HEK293 (cell line): ENCODE measurements around the gene NPAS2.

Experiments used
- CTCF ChIA-PET: fragments of 350-600 bp; formaldehyde crosslinking; extraction: SDS; loops from one replicate; lab custom pipeline; 2021; ENCODE audit warnings: antibody characterized with exemption; lab: Yijun Ruan, JAX
- POLR2A ChIA-PET: fragments of 300-600 bp; formaldehyde crosslinking; extraction: SDS; loops from one replicate; lab custom pipeline; 2020; ENCODE audit warnings: antibody characterized with exemption, inconsistent platforms; lab: Yijun Ruan, JAX
- H3K27ac ChIP-seq: fragments of 200-500 bp; sonication (Bioruptor generic); 2 replicates; pipeline ENCODE4 v1.5.1; 2014; ENCODE audit warnings: low read depth, low read length, control low read depth, inconsistent platforms; ENCODE audit errors: extremely low read depth
- H3K36me3 ChIP-seq, 2 experiments: fragments of 200-500 bp in 1 of 2; sonication (Bioruptor generic) in 1 of 2; 1 replicate in 1 of 2; 2 replicates in 1 of 2; pipeline ENCODE4 v1.5.1; 2014 to 2017; ENCODE audit warnings: inconsistent platforms in 2 of 2, low read length in 2 of 2; ENCODE audit not compliant: control insufficient read depth in 2 of 2, insufficient read depth in 1 of 2
- H3K4me1 ChIP-seq: fragments of 200-500 bp; sonication (Bioruptor generic); 2 replicates; pipeline ENCODE4 v1.5.1; 2014; ENCODE audit warnings: mild to moderate bottlenecking, low read length, inconsistent platforms; ENCODE audit not compliant: control insufficient read depth, insufficient read depth
- H3K4me3 ChIP-seq: 2 replicates; pipeline ENCODE4 v1.5.1; 2011; ENCODE audit warnings: low read depth, mild to moderate bottlenecking, control low read depth, low read length, moderate library complexity
- H3K9me3 ChIP-seq: fragments of 200-500 bp; sonication (Bioruptor generic); 2 replicates; pipeline ENCODE4 v1.5.1; 2014; ENCODE audit warnings: low read depth, low read length, inconsistent platforms; ENCODE audit not compliant: control insufficient read depth, insufficient read depth
- HOXA7 ChIP-seq: sonication (generic); formaldehyde crosslinking; IDR thresholded peaks from 2 replicates; pipeline ENCODE4 v1.8.1; 2022; ENCODE audit warnings: missing genetic modification reagents, borderline replicate concordance
- KLF16 ChIP-seq: fragments of 450-650 bp; formaldehyde crosslinking; IDR thresholded peaks from 2 replicates; pipeline ENCODE4 v1.5.1; 2017; ENCODE audit warnings: missing biosample characterization, missing genetic modification characterization
- SCRT2 ChIP-seq: fragments of 450-650 bp; formaldehyde crosslinking; IDR thresholded peaks from 2 replicates; pipeline ENCODE4 v1.5.1; 2016; ENCODE audit warnings: missing biosample characterization, missing genetic modification characterization
- YY1 ChIP-seq: fragments of 450-650 bp; formaldehyde crosslinking; IDR thresholded peaks from 2 replicates; pipeline ENCODE4 v1.5.1; 2018; ENCODE audit warnings: missing biosample characterization, missing genetic modification characterization
- ZFP37 ChIP-seq: fragments of 450-650 bp; formaldehyde crosslinking; IDR thresholded peaks from 2 replicates; pipeline ENCODE4 v1.5.1; 2016; ENCODE audit warnings: missing biosample characterization, missing genetic modification characterization
- ZNF239 ChIP-seq: fragments of 450-650 bp; formaldehyde crosslinking; IDR thresholded peaks from 2 replicates; pipeline ENCODE4 v1.5.1; 2016; ENCODE audit warnings: missing biosample characterization, missing genetic modification characterization
- ZNF626 ChIP-seq: fragments of 450-650 bp; sonication (Bioruptor Pico); formaldehyde crosslinking; IDR thresholded peaks from 2 replicates; pipeline ENCODE4 v1.5.1; 2018; ENCODE audit warnings: missing biosample characterization, missing genetic modification characterization, inconsistent platforms
- ZNF629 ChIP-seq: fragments of 450-650 bp; formaldehyde crosslinking; IDR thresholded peaks from 2 replicates; pipeline ENCODE4 v1.5.1; 2017; ENCODE audit warnings: missing biosample characterization, missing genetic modification characterization
- ZNF777 ChIP-seq: fragments of 450-650 bp; formaldehyde crosslinking; IDR thresholded peaks from 2 replicates; pipeline ENCODE4 v1.5.1; 2017; ENCODE audit warnings: missing biosample characterization, missing genetic modification characterization, borderline replicate concordance
- ZNF830 ChIP-seq: fragments of 450-650 bp; IDR thresholded peaks from 2 replicates; pipeline ENCODE4 v1.5.0; 2018; ENCODE audit warnings: missing biosample characterization, missing genetic modification characterization, low read depth, mild to moderate bottlenecking, moderate library complexity
- ZSCAN23 ChIP-seq: fragments of 450-650 bp; formaldehyde crosslinking; IDR thresholded peaks from 2 replicates; pipeline ENCODE4 v1.5.1; 2016; ENCODE audit warnings: missing biosample characterization, missing genetic modification characterization
- ZSCAN30 ChIP-seq: fragments of 450-650 bp; IDR thresholded peaks from 2 replicates; pipeline ENCODE4 v1.5.1; 2018; ENCODE audit warnings: missing biosample characterization, mild to moderate bottlenecking, missing genetic modification characterization, moderate library complexity
- TF ChIP-seq, protein P1 (sequence below): fragments of 450-650 bp; formaldehyde crosslinking; IDR thresholded peaks from 2 replicates; pipeline ENCODE4 v1.5.1; 2016; ENCODE audit warnings: missing biosample characterization, missing genetic modification characterization
- TF ChIP-seq, protein P2 (sequence below): fragments of 450-650 bp; formaldehyde crosslinking; IDR thresholded peaks from 2 replicates; pipeline ENCODE4 v1.5.1; 2016; ENCODE audit warnings: missing biosample characterization, missing genetic modification characterization
- TF ChIP-seq, protein P3 (sequence below): fragments of 450-650 bp; formaldehyde crosslinking; IDR thresholded peaks from 2 replicates; pipeline ENCODE4; 2016; ENCODE audit warnings: missing biosample characterization, missing genetic modification characterization
- TF ChIP-seq, protein P4 (sequence below): fragments of 450-650 bp; formaldehyde crosslinking; IDR thresholded peaks from 2 replicates; pipeline ENCODE4 v1.5.1; 2016; ENCODE audit warnings: missing biosample characterization, missing genetic modification characterization
- TF ChIP-seq, protein P5 (sequence below): fragments of 450-650 bp; IDR thresholded peaks from 2 replicates; pipeline ENCODE4 v1.5.1; 2018; ENCODE audit warnings: missing biosample characterization, mild to moderate bottlenecking, missing genetic modification characterization

The NPAS2 gene

DNA sequence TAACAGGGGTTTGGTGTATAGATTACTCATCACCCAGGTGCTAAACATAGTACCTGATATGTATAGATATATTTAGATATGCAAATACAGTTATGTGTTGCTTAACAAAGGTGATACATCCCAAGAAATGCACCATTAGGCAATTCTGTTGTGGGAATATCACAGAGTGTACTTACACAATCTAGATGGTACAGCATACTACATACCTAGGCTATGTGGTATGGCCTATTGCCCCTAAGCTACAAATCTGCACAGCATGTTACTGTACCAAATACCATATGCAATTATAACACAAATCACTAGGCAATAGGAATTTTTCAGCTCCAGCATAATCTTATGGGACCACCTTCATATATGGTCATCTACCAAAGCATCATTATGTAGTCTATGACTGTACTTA, 43.5 kb upstream of the NPAS2 start:
- POLR2A ChIA-PET = no interaction called here
- H3K4me1 ChIP-seq = no peaks in the 10 kb centered on the region
- no peak for TF ChIP-seq SCRT2
- no peak for TF ChIP-seq HOXA7 (CRISPR knock-in tag)
- no peak for TF ChIP-seq ZSCAN30 (tag by site-specific recombination)
- no peak for TF ChIP-seq ZSCAN23
- TF ChIP-seq ZNF626 = no peak
- no peak for TF ChIP-seq ZNF239 (tag by site-specific recombination)
- TF ChIP-seq KLF16 (tag by site-specific recombination) = no peak
- no peak for TF ChIP-seq ZNF830 (tag by site-specific recombination)
- no peak for TF ChIP-seq ZNF629 (tag by site-specific recombination)
- no peak for TF ChIP-seq YY1 (tag by site-specific recombination)
- no peak for TF ChIP-seq ZFP37
- TF ChIP-seq, protein P1, sequence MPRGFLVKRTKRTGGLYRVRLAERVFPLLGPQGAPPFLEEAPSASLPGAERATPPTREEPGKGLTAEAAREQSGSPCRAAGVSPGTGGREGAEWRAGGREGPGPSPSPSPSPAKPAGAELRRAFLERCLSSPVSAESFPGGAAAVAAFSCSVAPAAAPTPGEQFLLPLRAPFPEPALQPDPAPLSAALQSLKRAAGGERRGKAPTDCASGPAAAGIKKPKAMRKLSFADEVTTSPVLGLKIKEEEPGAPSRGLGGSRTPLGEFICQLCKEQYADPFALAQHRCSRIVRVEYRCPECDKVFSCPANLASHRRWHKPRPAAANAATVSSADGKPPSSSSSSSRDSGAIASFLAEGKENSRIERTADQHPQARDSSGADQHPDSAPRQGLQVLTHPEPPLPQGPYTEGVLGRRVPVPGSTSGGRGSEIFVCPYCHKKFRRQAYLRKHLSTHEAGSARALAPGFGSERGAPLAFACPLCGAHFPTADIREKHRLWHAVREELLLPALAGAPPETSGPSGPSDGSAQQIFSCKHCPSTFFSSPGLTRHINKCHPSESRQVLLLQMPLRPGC (tag by site-specific recombination) = no peak
- TF ChIP-seq, protein P2, sequence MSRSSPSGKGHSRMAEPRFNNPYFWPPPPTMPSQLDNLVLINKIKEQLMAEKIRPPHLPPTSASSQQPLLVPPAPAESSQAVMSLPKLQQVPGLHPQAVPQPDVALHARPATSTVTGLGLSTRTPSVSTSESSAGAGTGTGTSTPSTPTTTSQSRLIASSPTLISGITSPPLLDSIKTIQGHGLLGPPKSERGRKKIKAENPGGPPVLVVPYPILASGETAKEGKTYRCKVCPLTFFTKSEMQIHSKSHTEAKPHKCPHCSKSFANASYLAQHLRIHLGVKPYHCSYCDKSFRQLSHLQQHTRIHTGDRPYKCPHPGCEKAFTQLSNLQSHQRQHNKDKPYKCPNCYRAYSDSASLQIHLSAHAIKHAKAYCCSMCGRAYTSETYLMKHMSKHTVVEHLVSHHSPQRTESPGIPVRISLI (tag by site-specific recombination) = no peak
- TF ChIP-seq, all 188 proteins: peak for 0
- no peaks in the 10 kb centered on the region for H3K36me3 ChIP-seq
- no peak overlapping the region for H3K27ac ChIP-seq
- no peak overlapping the region for H3K4me3 ChIP-seq
- CTCF ChIA-PET = no interaction called here
- H3K9me3 ChIP-seq = no peaks in the 10 kb centered on the region

DNA sequence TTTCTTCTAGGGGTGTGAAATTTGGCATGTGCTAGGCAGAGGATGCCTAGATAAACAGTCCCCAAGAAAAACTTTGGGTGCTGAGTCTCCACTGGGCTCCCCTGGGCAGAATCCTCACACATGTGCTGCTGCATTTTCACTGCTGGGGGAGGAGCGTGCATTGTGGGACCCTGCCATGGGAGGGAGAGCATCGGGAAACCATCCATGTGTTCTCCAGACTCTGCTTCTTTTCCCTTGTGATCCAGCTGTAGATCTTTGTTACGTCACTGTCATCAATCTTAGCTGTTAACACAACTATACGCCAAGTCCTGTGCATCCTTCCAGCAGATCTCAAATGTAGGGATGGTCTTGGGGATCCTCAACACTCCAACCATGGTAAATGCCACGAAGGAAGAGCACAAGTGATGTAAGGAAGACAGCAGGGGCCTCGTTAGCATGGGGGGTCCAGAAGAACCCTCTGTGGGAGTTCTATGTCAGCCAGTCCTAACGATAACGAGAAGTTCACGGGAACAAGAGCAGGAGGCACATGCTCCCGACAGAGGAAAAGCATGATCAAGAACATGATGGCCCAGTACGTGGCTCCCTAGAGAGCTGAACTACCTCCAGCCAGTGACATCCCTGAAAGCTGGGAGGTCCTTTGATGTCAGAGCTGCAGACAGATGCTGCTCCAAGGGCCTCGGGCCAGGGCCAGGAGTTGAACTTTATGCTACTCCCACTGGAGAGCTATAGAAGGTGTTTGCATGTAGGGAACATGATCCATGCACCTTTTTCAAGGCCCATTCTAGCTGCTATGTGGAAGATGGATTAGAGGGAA, 41.1 kb upstream of the NPAS2 start:
- H3K27ac ChIP-seq = no peak overlapping the region
- H3K4me3 ChIP-seq = no peak overlapping the region
- no peaks in the 10 kb centered on the region for H3K9me3 ChIP-seq
- H3K4me1 ChIP-seq = no peaks in the 10 kb centered on the region
- TF ChIP-seq, protein P3, sequence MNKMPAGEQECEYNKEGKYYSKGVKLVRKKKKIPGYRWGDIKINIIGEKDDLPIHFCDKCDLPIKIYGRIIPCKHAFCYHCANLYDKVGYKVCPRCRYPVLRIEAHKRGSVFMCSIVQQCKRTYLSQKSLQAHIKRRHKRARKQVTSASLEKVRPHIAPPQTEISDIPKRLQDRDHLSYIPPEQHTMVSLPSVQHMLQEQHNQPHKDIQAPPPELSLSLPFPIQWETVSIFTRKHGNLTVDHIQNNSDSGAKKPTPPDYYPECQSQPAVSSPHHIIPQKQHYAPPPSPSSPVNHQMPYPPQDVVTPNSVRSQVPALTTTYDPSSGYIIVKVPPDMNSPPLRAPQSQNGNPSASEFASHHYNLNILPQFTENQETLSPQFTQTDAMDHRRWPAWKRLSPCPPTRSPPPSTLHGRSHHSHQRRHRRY = no peak
- TF ChIP-seq, protein P4, sequence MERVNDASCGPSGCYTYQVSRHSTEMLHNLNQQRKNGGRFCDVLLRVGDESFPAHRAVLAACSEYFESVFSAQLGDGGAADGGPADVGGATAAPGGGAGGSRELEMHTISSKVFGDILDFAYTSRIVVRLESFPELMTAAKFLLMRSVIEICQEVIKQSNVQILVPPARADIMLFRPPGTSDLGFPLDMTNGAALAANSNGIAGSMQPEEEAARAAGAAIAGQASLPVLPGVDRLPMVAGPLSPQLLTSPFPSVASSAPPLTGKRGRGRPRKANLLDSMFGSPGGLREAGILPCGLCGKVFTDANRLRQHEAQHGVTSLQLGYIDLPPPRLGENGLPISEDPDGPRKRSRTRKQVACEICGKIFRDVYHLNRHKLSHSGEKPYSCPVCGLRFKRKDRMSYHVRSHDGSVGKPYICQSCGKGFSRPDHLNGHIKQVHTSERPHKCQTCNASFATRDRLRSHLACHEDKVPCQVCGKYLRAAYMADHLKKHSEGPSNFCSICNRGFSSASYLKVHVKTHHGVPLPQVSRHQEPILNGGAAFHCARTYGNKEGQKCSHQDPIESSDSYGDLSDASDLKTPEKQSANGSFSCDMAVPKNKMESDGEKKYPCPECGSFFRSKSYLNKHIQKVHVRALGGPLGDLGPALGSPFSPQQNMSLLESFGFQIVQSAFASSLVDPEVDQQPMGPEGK (tag by site-specific recombination) = no peak
- TF ChIP-seq ZNF629 (tag by site-specific recombination) (no peak), ZNF777 (tag by site-specific recombination) (no peak)
- TF ChIP-seq, protein P5, sequence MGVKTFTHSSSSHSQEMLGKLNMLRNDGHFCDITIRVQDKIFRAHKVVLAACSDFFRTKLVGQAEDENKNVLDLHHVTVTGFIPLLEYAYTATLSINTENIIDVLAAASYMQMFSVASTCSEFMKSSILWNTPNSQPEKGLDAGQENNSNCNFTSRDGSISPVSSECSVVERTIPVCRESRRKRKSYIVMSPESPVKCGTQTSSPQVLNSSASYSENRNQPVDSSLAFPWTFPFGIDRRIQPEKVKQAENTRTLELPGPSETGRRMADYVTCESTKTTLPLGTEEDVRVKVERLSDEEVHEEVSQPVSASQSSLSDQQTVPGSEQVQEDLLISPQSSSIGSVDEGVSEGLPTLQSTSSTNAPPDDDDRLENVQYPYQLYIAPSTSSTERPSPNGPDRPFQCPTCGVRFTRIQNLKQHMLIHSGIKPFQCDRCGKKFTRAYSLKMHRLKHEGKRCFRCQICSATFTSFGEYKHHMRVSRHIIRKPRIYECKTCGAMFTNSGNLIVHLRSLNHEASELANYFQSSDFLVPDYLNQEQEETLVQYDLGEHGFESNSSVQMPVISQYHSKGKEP (tag by site-specific recombination) = no peak
- ChIA-PET POLR2A (no interaction called here), CTCF (interaction anchor here (1.0 to 1.2 kb wide), 2 partner anchors 16 to 172 kb away, joined by 3 read pairs; no protein-coding TSS in a partner anchor)
- H3K36me3 ChIP-seq = no peaks in the 10 kb centered on the region
